GM12872 (cell line): ENCODE data around the gene MED6.

Experiments used
- TF ChIP-seq, protein P1 (sequence below): IDR thresholded peaks from 3 replicates; pipeline ENCODE4 v1.5.1; 2011; ENCODE audit warnings: low read depth, mild to moderate bottlenecking, low read length, moderate library complexity; ENCODE audit not compliant: insufficient read depth

MED6 gene

DNA sequence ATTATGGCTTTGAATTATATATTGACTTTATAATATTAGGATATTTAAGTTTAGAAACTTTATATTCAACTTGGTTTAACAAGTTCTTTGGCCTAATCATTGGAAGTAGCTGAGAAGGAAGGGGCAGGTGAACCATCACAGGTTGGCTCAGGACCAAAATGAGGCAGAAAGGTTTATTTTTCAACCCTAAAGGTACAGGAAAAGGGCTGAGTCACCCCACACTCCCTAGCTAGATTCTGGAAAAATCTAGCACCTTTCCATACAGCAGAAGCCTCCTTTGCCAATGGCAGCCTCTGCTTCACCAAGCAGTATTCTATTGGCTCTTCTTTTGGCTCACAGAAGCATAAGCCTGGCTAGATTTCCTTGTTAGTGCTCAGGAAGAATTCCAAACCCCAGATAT, 19.3 kb upstream of the MED6 start:
- TF ChIP-seq, protein P1, sequence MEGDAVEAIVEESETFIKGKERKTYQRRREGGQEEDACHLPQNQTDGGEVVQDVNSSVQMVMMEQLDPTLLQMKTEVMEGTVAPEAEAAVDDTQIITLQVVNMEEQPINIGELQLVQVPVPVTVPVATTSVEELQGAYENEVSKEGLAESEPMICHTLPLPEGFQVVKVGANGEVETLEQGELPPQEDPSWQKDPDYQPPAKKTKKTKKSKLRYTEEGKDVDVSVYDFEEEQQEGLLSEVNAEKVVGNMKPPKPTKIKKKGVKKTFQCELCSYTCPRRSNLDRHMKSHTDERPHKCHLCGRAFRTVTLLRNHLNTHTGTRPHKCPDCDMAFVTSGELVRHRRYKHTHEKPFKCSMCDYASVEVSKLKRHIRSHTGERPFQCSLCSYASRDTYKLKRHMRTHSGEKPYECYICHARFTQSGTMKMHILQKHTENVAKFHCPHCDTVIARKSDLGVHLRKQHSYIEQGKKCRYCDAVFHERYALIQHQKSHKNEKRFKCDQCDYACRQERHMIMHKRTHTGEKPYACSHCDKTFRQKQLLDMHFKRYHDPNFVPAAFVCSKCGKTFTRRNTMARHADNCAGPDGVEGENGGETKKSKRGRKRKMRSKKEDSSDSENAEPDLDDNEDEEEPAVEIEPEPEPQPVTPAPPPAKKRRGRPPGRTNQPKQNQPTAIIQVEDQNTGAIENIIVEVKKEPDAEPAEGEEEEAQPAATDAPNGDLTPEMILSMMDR, result no peak

DNA sequence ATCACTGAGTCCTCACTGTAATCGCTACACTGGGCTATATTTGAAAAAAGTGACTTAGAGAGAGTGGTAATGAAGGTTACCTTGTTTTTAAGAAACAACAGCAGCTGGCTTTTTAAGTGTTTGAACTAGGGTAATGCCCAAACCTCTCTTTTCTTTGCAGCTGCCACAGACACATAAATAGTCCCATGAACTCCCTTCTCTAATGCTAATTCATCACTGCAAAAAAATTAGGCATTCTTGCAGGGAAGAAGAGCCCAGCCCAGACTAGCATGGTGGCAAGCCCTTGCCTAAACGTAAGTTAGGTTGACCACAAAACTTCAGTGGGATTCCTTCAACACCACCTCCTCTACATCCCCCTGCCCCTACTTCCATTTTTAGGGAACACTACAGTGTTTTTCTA, 17.9 kb upstream of the MED6 start:
- TF ChIP-seq, protein P1, result no peak

DNA sequence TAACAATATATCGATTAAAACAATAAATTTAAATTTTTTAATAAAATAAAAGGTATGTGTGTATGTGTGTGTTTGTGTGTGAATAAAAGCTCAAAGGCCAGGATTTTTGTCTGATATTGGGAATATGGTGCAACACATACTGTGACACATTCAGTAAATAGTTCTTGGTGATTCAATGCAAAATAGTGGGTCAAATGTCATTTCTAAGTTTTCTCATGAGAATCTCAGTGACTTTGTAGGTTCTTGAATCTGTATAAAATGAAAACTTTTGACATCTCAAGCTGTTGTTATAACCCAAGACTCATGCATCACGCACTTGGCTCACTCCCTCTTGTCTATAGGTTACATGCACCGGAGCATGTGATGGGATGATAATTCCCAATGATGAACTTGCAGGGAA, 16.2 kb upstream of the MED6 start:
- TF ChIP-seq, protein P1, result no peak

DNA sequence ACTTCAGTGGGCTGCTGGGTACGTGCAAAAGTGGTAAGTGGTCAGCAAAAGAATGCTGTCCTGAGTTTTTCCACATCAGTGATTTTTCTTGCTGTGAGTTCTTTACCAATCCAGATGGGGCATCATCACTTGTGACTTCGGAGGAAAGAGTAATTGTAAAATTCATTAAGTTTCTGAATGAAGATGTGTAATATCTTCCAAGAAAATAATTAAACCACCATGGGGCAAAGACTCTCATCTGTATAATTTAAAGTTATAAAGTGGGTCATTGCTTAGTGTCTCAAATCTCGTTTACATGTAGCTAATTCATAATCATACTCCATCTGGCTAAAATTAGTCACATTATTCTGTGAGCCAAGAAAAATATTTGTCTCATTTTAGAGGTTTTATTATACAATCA, 10.8 kb upstream of the MED6 start:
- TF ChIP-seq, protein P1, result no peak

DNA sequence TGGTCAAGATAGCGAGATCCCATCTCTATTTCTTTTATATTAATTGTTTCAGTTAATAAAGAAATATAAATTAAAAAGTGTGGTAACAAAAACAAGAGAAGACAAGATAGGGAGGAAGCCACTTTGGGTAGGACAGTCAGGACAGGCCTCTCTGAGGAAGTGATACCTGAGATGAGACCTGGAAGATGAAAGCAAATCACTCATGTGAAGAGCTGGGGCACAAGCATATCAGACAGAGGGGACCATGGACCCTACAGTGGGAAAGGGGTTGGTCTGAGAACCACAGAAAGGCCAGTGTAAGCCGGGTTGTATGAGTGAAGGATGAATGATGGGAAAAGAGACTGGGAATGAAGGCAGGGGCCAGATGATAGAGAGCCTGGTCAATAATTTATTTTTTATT, 1.8 kb upstream of the MED6 start:
- TF ChIP-seq, protein P1, result no peak

DNA sequence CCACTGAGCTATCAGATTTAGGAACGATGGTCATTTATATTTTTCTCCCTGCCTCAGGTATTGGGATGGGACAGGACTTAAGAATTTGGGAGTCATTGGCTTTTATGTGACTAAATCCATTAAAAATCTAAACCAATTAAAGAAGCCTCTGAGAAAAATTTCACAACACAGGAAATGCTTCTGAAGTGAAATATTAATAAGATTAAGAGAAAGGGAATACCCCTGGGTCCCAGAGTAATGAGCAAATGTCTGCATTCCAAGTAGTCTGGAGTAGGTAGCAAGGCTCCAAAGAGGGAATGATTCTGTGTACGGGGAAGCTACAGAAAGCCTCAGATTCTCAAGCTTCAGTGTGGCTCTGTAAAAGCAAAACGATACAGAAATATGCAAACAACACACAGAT, 707 bp upstream of the MED6 start:
- TF ChIP-seq, protein P1, result no peak

DNA sequence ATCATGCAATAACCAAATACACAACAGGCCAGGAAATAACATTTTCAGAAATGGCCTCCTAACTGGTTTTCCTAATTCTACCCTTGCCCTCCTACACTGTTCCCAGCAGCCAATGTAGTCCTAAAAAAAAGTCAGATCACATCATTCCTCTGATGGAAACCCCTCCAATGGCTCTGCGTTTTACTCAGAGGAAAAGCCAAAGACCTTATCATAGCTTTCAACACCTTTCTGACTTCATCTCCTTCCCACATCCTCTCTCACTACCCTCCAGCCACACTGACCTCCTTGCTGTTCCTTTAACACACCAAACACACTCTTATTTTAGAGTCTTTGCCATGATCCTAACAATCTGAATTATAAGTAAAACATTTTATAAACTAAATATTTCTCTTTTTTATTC, 1.1 kb downstream of the MED6 start:
- TF ChIP-seq, protein P1, result no peak

DNA sequence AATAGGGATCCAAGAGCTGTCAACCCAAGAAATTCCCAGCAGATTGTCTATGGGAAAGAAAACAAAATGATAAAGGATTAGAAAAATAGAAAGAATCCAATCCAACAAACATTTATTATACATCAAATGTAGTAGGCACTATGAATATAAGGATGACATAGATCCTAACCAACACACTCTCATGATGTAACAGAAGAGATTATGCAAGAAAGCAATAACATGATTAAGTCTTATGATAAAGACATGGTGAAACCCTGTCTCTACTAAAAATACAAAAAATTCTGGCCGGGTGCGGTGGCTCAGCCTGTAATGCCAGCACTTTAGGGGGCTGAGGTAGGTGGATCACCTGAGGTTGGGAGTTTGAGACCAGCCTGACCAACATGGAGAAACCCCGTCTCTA, 2.7 kb downstream of the MED6 start:
- TF ChIP-seq, protein P1, result no peak
